Astrocyte of the cerebellum (primary cell): ENCODE measurements around the gene OR4K5.

ENCODE experiments used
- DNase-seq: peaks from one replicate; pipeline ENCODE4 v3.0.0-alpha.2; 2011; ENCODE audit warnings: low read depth
- H3K4me3 ChIP-seq: 2 replicates; pipeline ENCODE4 v1.5.1; 2011; ENCODE audit warnings: mild to moderate bottlenecking, low read depth, low read length, moderate library complexity
- in situ Hi-C: cut with HindIII; loops from 2 replicates; pipeline ENCODE4 v1.10.0; 2017; ENCODE audit warnings: low sequenced_read_pairs
- TF ChIP-seq, protein P1 (sequence below): IDR thresholded peaks from 2 replicates; pipeline ENCODE4 v1.5.1; 2012; ENCODE audit warnings: low read length, low read depth, moderate library complexity, mild to moderate bottlenecking; ENCODE audit errors: missing control alignments

OR4K5 gene, protein sequence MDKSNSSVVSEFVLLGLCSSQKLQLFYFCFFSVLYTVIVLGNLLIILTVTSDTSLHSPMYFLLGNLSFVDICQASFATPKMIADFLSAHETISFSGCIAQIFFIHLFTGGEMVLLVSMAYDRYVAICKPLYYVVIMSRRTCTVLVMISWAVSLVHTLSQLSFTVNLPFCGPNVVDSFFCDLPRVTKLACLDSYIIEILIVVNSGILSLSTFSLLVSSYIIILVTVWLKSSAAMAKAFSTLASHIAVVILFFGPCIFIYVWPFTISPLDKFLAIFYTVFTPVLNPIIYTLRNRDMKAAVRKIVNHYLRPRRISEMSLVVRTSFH

DNA sequence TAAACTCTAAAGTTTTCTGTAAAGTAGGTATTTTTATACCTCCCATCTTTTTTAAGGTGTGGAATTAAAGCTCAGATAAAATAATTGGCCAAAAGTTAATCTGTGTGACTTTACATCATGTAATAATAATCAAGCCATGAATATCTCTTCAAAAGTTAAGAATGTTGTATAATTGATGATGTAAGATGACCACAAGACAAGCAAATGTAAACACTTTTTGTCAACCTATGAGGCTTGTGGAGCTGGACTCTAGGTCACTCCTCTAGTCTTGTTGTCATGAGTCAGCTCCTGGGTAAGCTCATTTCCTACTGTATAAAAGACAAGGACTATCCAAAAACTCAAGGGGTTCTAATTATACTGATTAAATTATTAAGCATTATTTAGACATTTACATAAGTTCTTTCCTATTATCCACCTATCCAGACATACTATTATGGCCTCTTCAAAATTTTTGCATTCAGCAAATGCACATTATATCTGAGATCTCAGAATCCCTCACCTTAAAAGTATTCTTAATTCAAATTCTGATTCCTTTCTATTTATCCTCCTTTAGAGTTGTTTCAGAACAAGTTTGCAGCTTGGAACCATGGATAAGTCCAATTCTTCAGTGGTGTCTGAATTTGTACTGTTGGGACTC lies at the start of gene OR4K5:
TSS of gene OR4K5 (plus strand) at position 587 of the 637 bp plus-strand sequence. CDS start at position 587, 0 bp downstream.
- TF ChIP-seq, protein P1, sequence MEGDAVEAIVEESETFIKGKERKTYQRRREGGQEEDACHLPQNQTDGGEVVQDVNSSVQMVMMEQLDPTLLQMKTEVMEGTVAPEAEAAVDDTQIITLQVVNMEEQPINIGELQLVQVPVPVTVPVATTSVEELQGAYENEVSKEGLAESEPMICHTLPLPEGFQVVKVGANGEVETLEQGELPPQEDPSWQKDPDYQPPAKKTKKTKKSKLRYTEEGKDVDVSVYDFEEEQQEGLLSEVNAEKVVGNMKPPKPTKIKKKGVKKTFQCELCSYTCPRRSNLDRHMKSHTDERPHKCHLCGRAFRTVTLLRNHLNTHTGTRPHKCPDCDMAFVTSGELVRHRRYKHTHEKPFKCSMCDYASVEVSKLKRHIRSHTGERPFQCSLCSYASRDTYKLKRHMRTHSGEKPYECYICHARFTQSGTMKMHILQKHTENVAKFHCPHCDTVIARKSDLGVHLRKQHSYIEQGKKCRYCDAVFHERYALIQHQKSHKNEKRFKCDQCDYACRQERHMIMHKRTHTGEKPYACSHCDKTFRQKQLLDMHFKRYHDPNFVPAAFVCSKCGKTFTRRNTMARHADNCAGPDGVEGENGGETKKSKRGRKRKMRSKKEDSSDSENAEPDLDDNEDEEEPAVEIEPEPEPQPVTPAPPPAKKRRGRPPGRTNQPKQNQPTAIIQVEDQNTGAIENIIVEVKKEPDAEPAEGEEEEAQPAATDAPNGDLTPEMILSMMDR = no peak
- in situ Hi-C loops = no loop called here
- H3K4me3 ChIP-seq = no peak within 1 kb of the TSS
- DNase-seq = no peak

DNA sequence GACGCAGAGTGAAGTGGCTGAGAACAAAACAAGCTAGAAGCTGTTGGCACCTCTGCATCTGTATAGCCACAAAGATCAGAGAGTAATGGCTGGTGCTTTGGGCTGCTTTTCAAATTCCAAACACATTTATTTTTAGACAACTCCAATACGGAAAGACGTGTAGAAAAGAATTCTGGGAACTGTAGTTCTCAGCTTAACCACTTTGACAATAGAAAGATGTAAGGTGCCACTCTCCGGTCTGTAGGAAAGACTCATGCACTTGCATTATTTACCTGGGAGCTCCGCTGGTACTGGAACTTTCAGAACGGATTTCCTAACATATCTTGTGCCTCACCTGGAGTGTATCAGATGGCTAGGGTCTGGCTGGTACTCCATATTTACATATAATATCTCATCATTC lies 47.2 kb upstream of the OR4K5 start:
- in situ Hi-C loops = no loop called here
- H3K4me3 ChIP-seq = no peak overlapping the region
- DNase-seq = no peak
- TF ChIP-seq, protein P1 = no peak

DNA sequence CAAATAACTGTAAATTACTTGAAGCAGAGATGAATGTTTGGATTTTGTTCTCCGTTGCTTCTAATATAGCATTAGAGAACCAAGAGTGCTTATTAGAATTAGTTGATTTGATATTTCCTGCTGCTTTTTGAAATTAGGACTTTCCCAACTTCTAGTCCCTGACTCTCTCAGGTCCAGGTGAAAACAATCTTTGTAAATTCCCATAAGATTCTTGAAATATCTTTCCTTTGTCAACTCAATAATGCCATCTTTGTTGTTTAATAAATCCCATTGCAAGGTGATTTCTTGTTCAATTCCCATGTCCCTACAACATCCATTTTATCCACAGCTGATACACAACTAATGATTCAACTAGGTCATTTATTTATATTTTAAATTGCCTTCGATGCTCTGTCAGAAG lies 45.6 kb upstream of the OR4K5 start, which contains the start of gene OR4K2:
TSS of gene OR4K2 (plus strand) at position 301 of the 400 bp plus-strand sequence. CDS start 1,126 bp downstream, outside the sequence.
- in situ Hi-C loops = no loop called here
- no peak for DNase-seq
- H3K4me3 ChIP-seq = no peak within 1 kb of the TSS
- TF ChIP-seq, protein P1 = no peak

DNA sequence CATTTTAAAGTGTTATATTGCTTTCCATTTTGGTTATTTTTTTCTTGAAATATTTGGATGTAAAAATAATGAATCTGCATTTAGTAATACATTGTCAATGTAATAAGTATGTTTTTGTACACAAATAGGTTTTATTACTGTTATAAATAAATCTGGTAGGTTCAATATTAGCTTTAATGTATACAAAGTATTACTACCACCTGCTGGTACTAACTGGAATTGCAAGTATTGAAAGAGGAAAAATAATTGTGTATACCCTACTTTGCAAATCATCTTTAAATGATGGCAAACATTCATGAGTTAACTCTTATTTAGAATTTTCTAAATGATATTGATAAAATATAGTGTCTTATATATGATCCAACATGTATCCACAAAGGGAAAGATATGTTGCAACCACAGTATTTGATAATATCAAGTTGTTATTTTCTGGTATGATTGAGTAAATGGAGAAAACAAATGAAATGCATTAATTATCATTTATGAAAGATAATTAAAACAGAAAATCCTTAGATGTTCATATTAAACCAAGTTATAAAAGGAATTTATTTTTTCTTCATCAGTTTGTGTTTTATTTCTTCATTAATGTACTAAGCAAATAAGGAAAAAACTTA lies 42.3 kb upstream of the OR4K5 start:
- no peak overlapping the region for H3K4me3 ChIP-seq
- in situ Hi-C loops = no loop called here
- TF ChIP-seq, protein P1 = no peak
- DNase-seq = no peak

DNA sequence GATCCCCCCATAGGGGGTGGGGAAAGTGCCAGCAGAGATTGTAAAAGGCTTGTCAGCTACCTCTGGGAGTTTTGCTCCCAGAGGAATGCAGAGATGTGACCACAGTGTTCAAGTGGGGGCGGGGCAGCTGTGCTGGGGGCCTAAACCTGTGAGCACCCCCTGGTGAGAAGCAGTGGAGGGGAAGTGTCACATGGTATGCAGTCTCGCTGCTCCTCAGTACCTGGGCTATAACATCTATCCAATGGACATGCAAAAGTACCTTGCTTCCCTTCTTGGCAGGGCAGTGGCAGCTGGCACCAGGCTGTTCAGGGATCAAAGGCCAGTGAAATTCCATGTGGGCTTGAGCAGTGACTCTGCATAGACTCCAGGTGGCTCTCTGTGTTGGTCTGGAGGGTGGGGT lies 25.1 kb upstream of the OR4K5 start:
- no peak overlapping the region for H3K4me3 ChIP-seq
- in situ Hi-C loops = no loop called here
- no peak for DNase-seq
- TF ChIP-seq, protein P1 = no peak

DNA sequence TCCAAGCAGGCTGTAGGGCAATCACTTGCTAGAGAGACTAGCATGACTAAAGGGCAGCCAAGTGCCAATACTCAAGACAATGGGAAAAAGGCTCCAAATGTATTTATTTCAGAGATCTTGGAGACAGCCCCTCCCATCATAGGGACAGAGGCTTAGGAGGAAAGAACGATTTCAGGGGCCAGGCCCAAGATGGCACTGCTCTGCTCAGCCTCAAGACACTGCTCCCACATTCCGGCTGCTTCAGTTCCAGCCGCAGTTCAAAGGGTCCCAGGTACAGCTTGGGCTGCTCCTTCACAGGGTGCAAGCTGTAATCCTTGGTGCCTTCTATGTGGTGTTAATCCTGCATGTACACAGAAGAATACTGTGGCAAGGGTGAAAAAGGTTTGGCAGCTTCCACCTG lies 19.4 kb upstream of the OR4K5 start:
- TF ChIP-seq, protein P1 = no peak
- DNase-seq = no peak

More for the DNA sequence above, 19.4 kb upstream of the OR4K5 start:
- in situ Hi-C loops = no loop called here
- H3K4me3 ChIP-seq = no peak overlapping the region
